Mesenchymal stem cell (in vitro differentiated cells and primary cell): ENCODE results near the gene DCDC2B.

ENCODE experiments used
- DNase-seq: peaks from one replicate; pipeline ENCODE4 v3.0.0-alpha.2; 2013
- H2AFZ ChIP-seq: one replicate; pipeline ENCODE4 v1.6.1; 2013; ENCODE audit warnings: low read depth, mild to moderate bottlenecking, control low read depth, inconsistent platforms, low read length, moderate library complexity
- H2AK5ac ChIP-seq: 2 replicates; pipeline ENCODE4 v1.6.1; 2013; ENCODE audit warnings: low read length, moderate library complexity, mild to moderate bottlenecking, inconsistent platforms; ENCODE audit not compliant: severe bottlenecking
- H2BK120ac ChIP-seq: one replicate; pipeline ENCODE4 v1.6.1; 2013; ENCODE audit warnings: low read depth, mild to moderate bottlenecking, inconsistent platforms, low read length, moderate library complexity
- H2BK12ac ChIP-seq, 2 experiments: one replicate each; pipeline ENCODE4 v1.6.1; 2013; ENCODE audit warnings: inconsistent platforms in 2 of 2, low read length in 2 of 2, mild to moderate bottlenecking in 2 of 2, moderate library complexity in 2 of 2, control low read depth in 1 of 2
- H2BK15ac ChIP-seq: one replicate; pipeline ENCODE4 v1.6.1; 2013; ENCODE audit warnings: mild to moderate bottlenecking, low read depth, inconsistent platforms; ENCODE audit not compliant: poor library complexity, severe bottlenecking
- H2BK5ac ChIP-seq: 2 replicates; pipeline ENCODE4 v1.6.1; 2013; ENCODE audit warnings: low read depth, mild to moderate bottlenecking, low read length, control low read depth, inconsistent platforms; ENCODE audit not compliant: poor library complexity, severe bottlenecking
- H3K14ac ChIP-seq, 2 experiments: one replicate each; pipeline ENCODE4 v1.6.1; 2013; ENCODE audit warnings: inconsistent platforms in 2 of 2, low read length in 2 of 2, control low read depth in 1 of 2, mild to moderate bottlenecking in 1 of 2, moderate library complexity in 1 of 2
- H3K18ac ChIP-seq, 2 experiments: one replicate each; pipeline ENCODE4 v1.6.1; 2013; ENCODE audit warnings: inconsistent platforms in 2 of 2, low read length in 2 of 2, control low read depth in 1 of 2, low read depth in 1 of 2, mild to moderate bottlenecking in 1 of 2
- H3K23ac ChIP-seq, 2 experiments: one replicate each; pipeline ENCODE4 v1.6.1; 2013; ENCODE audit warnings: inconsistent platforms in 2 of 2, low read length in 2 of 2, mild to moderate bottlenecking in 2 of 2, moderate library complexity in 2 of 2, control low read depth in 1 of 2
- H3K27ac ChIP-seq: 2 replicates; pipeline ENCODE4 v1.5.1; 2013; ENCODE audit warnings: mild to moderate bottlenecking, moderate library complexity, low read length, control low read depth, inconsistent platforms; ENCODE audit not compliant: poor library complexity, severe bottlenecking
- H3K27me3 ChIP-seq, 2 experiments: 2 replicates each; pipeline versions ENCODE4 v1.6.1 to v1.7.0; 2013; ENCODE audit warnings: low read length in 2 of 2, mild to moderate bottlenecking in 2 of 2, moderate library complexity in 2 of 2, control low read depth in 1 of 2, inconsistent platforms in 1 of 2; ENCODE audit not compliant: control insufficient read depth in 1 of 2, insufficient read depth in 1 of 2
- H3K36me3 ChIP-seq, 2 experiments: 2 replicates each; pipeline versions ENCODE4 v1.6.1 to v1.7.0; 2013; ENCODE audit warnings: low read length in 2 of 2, control low read depth in 1 of 2, inconsistent platforms in 1 of 2, low read depth in 1 of 2, mild to moderate bottlenecking in 1 of 2; ENCODE audit not compliant: insufficient read depth in 2 of 2, control insufficient read depth in 1 of 2
- H3K4ac ChIP-seq, 2 experiments: one replicate each; pipeline ENCODE4 v1.6.1; 2013; ENCODE audit warnings: inconsistent platforms in 2 of 2, low read length in 2 of 2, mild to moderate bottlenecking in 2 of 2, moderate library complexity in 2 of 2, control low read depth in 1 of 2, low read depth in 1 of 2
- H3K4me1 ChIP-seq: 2 replicates; pipeline ENCODE4 v1.6.1; 2013; ENCODE audit warnings: low read depth, low read length, control low read depth; ENCODE audit not compliant: control insufficient read depth, insufficient read depth
- H3K4me2 ChIP-seq: 2 replicates; pipeline ENCODE4 v1.6.1; 2013; ENCODE audit warnings: low read length, mild to moderate bottlenecking, inconsistent platforms; ENCODE audit not compliant: poor library complexity, severe bottlenecking
- H3K4me3 ChIP-seq, 2 experiments: 2 replicates each; pipeline versions ENCODE4 v1.5.1 to v1.7.0; 2013; ENCODE audit warnings: low read length in 2 of 2, mild to moderate bottlenecking in 2 of 2, control low read depth in 1 of 2, low read depth in 1 of 2; ENCODE audit not compliant: insufficient read depth in 1 of 2
- H3K79me1 ChIP-seq: replicated peaks from 2 replicates; pipeline ENCODE4 v1.6.1; 2013; ENCODE audit warnings: mild to moderate bottlenecking, control low read depth, low read length, inconsistent platforms; ENCODE audit not compliant: poor library complexity, severe bottlenecking
- H3K9ac ChIP-seq: 2 replicates; pipeline ENCODE4 v1.7.0; 2013; ENCODE audit warnings: mild to moderate bottlenecking, low read length, moderate library complexity
- H3K9me3 ChIP-seq: 2 replicates; pipeline ENCODE4 v1.7.0; 2013; ENCODE audit warnings: mild to moderate bottlenecking, low read length; ENCODE audit not compliant: control insufficient read depth
- H4K8ac ChIP-seq: one replicate; pipeline ENCODE4 v1.6.1; 2013; ENCODE audit warnings: inconsistent platforms, mild to moderate bottlenecking, low read length, moderate library complexity
- H4K91ac ChIP-seq: one replicate; pipeline ENCODE4 v1.6.1; 2013; ENCODE audit warnings: mild to moderate bottlenecking, low read length, inconsistent platforms
- WGBS: methylation state at CpG from one replicate; pipeline ENCODE4 v1.1.7; 2013; ENCODE audit warnings: mixed read lengths; 5-methylcytosine and 5-hydroxymethylcytosine counted together

DCDC2B gene

GRCh38 chr1:32179443-32180185 is 29.3 kb upstream of the DCDC2B start, which contains the start of gene TXLNA:
Gene TXLNA (plus strand): TSS chr1:32179675. CDS start chr1:32180346, 671 bp downstream.
- peak within 1 kb of the TSS; percentile 96 to 97 for H3K18ac ChIP-seq
- H3K4me1 ChIP-seq: peaks cover 16% of the 10 kb centered on the region
- peaks cover 10% of the 10 kb centered on the region for H3K79me1 ChIP-seq
- peak within 1 kb of the TSS; percentile 67 to 96 for H3K4me3 ChIP-seq
- no peaks in the 10 kb centered on the region for H3K27me3 ChIP-seq
- H3K27ac ChIP-seq: peak within 1 kb of the TSS; percentile 98
- peak; percentile 92 for DNase-seq
- peak within 1 kb of the TSS; percentile 98 for H2BK5ac ChIP-seq
- H2AK5ac ChIP-seq: peak within 1 kb of the TSS; percentile 67
- WGBS: under 1% methylated on average over 60 of the region's 79 CpGs
- H2AFZ ChIP-seq: peak within 1 kb of the TSS; percentile 18
- H3K4me2 ChIP-seq: peak within 1 kb of the TSS; percentile 89
- peak within 1 kb of the TSS; percentile 95 for H2BK120ac ChIP-seq
- H4K91ac ChIP-seq: peak within 1 kb of the TSS; percentile 96
- H2BK12ac ChIP-seq: peak within 1 kb of the TSS in 1 of 2 experiments; percentile 66
- H4K8ac ChIP-seq: peak within 1 kb of the TSS; percentile 95
- peak within 1 kb of the TSS; percentile 66 to 93 for H3K4ac ChIP-seq
- no peaks in the 10 kb centered on the region for H3K9me3 ChIP-seq
- peak within 1 kb of the TSS; percentile 100 for H3K9ac ChIP-seq
- peak within 1 kb of the TSS in 1 of 2 experiments; percentile 84 for H3K14ac ChIP-seq
- H3K23ac ChIP-seq: peak within 1 kb of the TSS; percentile 20 to 88
- peaks cover 31 to 48% of the 10 kb centered on the region in 2 experiments for H3K36me3 ChIP-seq
- peak within 1 kb of the TSS; percentile 87 for H2BK15ac ChIP-seq

GRCh38 chr1:32180186-32181060 is 28.5 kb upstream of the DCDC2B start:
- Histone ChIP-seq H3K18ac (peak overlapping the region; percentile 58 to 67), H3K9me3 (no peaks in the 10 kb centered on the region), H4K8ac (peak overlapping the region; percentile 72), H2BK120ac (peak overlapping the region; percentile 95), H3K36me3 (peaks cover 27 to 47% of the 10 kb centered on the region in 2 experiments), H3K14ac (peak overlapping the region in 1 of 2 experiments; percentile 82), H2AFZ (peak overlapping the region; percentile 18), H3K9ac (peak overlapping the region; percentile 100), H3K4me1 (peaks cover 16% of the 10 kb centered on the region), H3K4me3 (peak overlapping the region; percentile 67 to 96), H2BK12ac (peak overlapping the region in 1 of 2 experiments; percentile 66), H3K4ac (peak overlapping the region; percentile 66 to 93), H2AK5ac (peak overlapping the region; percentile 52), H3K27me3 (no peaks in the 10 kb centered on the region), H3K23ac (peak overlapping the region; percentile 42 to 88), H3K27ac (peak overlapping the region; percentile 98), H3K79me1 (peaks cover 5% of the 10 kb centered on the region), H2BK15ac (peak overlapping the region; percentile 87), H2BK5ac (peak overlapping the region; percentile 98), H4K91ac (peak overlapping the region; percentile 67), H3K4me2 (peak overlapping the region; percentile 89)
- WGBS: 14% methylated on average over 28 of the region's 36 CpGs
- peak; percentile 67 for DNase-seq

GRCh38 chr1:32181065-32181464 is 27.8 kb upstream of the DCDC2B start:
- Histone ChIP-seq H2BK12ac (no peak overlapping the region), H3K27me3 (no peaks in the 10 kb centered on the region), H3K23ac (no peak overlapping the region), H2BK5ac (no peak overlapping the region), H3K4me2 (peak overlapping the region; percentile 89), H3K4ac (no peak overlapping the region), H4K91ac (no peak overlapping the region), H3K9me3 (no peaks in the 10 kb centered on the region), H2AK5ac (no peak overlapping the region), H3K27ac (no peak overlapping the region), H2BK15ac (no peak overlapping the region), H3K4me3 (peak overlapping the region in 1 of 2 experiments; percentile 96), H3K79me1 (peaks cover 5% of the 10 kb centered on the region), H2BK120ac (no peak overlapping the region), H3K9ac (peak overlapping the region; percentile 100), H4K8ac (no peak overlapping the region), H3K4me1 (peaks cover 17% of the 10 kb centered on the region), H3K36me3 (peaks cover 27 to 50% of the 10 kb centered on the region in 2 experiments), H2AFZ (no peak overlapping the region), H3K18ac (no peak overlapping the region), H3K14ac (no peak overlapping the region)
- DNase-seq: no peak
- 86% methylated on average over 9 of the region's 9 CpGs for WGBS
